ENCODE measurements around the gene RNF213.

DNA sequence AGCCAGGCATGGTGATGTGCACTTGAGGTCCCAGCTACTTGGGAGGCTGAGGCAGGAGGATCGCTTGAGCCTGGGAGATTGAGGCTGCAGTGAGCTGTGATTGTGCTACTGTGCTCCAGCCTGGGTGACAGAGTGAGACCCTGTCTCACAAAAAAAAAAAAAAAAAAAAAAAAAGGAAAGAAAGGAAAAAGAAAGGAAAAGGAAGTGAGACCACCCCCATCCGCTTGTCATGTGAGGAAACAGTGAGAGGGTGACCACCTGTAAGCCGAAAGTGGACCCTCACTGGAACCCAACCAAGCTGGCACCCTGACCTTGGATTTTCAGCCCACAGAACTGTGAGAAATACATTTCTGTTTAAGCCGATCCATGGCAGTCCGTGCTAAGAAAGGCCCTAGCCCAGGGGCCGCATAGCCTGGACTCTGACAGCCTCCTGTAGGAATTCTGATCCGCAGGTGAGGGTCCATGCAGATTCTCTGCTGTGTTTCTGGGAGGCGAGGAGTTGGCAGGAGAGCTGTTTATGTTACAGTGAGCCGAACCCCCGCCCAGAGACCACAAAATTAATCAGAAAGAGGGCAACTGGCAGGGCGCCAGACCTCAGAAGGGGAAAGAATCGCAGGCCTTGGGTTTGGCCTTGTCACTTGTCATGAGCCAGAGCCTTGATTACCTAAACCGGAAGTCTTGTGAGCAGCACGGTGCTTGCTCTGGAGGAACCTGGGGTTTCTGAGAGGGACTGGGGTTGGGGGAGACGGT, 41.5 kb upstream of the RNF213 start:
- TF ChIP-seq POLR2A (IDR thresholded peaks at IDR 0.05): no peak
- TF ChIP-seq, protein P1, sequence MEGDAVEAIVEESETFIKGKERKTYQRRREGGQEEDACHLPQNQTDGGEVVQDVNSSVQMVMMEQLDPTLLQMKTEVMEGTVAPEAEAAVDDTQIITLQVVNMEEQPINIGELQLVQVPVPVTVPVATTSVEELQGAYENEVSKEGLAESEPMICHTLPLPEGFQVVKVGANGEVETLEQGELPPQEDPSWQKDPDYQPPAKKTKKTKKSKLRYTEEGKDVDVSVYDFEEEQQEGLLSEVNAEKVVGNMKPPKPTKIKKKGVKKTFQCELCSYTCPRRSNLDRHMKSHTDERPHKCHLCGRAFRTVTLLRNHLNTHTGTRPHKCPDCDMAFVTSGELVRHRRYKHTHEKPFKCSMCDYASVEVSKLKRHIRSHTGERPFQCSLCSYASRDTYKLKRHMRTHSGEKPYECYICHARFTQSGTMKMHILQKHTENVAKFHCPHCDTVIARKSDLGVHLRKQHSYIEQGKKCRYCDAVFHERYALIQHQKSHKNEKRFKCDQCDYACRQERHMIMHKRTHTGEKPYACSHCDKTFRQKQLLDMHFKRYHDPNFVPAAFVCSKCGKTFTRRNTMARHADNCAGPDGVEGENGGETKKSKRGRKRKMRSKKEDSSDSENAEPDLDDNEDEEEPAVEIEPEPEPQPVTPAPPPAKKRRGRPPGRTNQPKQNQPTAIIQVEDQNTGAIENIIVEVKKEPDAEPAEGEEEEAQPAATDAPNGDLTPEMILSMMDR (IDR thresholded peaks at IDR 0.05): no peak
